K562 (cell line): ENCODE results near the gene HEPHL1. TPM values are rescaled to one million over a fixed set of nuclear protein-coding genes. Genes with fewer than 3 reads are reported as not detected.

Source experiments
- C11orf30 ChIP-seq: fragments of 450-650 bp; IDR thresholded peaks from 2 replicates; pipeline ENCODE4 v1.6.1; 2016; ENCODE audit warnings: low read depth, mild to moderate bottlenecking
- CBFA2T2 ChIP-seq: fragments of 450-650 bp; conservative IDR thresholded peaks from 2 replicates; pipeline ENCODE4 v1.6.1; 2017; ENCODE audit warnings: mild to moderate bottlenecking
- NONO ChIP-seq, 2 experiments: fragments of 200-400 bp in 1 of 2; fragments of 450-650 bp in 1 of 2; formaldehyde crosslinking in 1 of 2; IDR thresholded peaks; 2 replicates each; pipeline ENCODE4 v1.6.1; 2017; ENCODE audit warnings: low read depth in 2 of 2, mild to moderate bottlenecking in 2 of 2, moderate library complexity in 2 of 2, low read length in 1 of 2
- PHF8 ChIP-seq: fragments of 200-600 bp; sonication (generic); IDR thresholded peaks from 2 replicates; pipeline ENCODE4 v1.6.1; 2012; ENCODE audit warnings: mixed run types, mild to moderate bottlenecking, inconsistent platforms, low read length, moderate library complexity, borderline replicate concordance
- ZBTB33 ChIP-seq: sonication (generic); formaldehyde crosslinking; IDR thresholded peaks from 2 replicates; pipeline ENCODE4 v1.8.1; 2023; ENCODE audit warnings: mild to moderate bottlenecking, missing genetic modification reagents
- polyA plus RNA-seq, 8 experiments: library from polyadenylated mRNA; depleted of rRNA in 4 of 8; stranded (reverse) in 5 of 8; unstranded in 3 of 8; fragments of >200 nt; fragmentation: Nextera tagmentation in 2 of 8; fragmentation: Illumina TruSeq in 1 of 8; extraction: Ambion mirVana in 2 of 8; extraction: Trizol in 1 of 8; gene quantifications; 2 replicates each; pipeline versions ENCODE4 v1.2.1 to v1.2.3, GENCODE V29; 2011 to 2014; ENCODE audit warnings: inconsistent platforms in 1 of 8, missing spikeins in 1 of 8
- total RNA-seq, 7 experiments: library from RNA; depleted of rRNA in 6 of 7; stranded (reverse); fragments of >200 nt in 6 of 7; fragmentation: Illumina TruSeq in 2 of 7; extraction: Trizol in 2 of 7; gene quantifications; 2 replicates each; pipeline versions ENCODE4 v1.2.1 to v1.2.3, GENCODE V29; 2011 to 2021; ENCODE audit warnings: low replicate concordance in 1 of 7
- TF ChIP-seq, protein P1 (sequence below): fragments of 450-650 bp; formaldehyde crosslinking; IDR thresholded peaks from 2 replicates; pipeline ENCODE4 v1.4.0; 2020; ENCODE audit warnings: mild to moderate bottlenecking, moderate library complexity
- TF ChIP-seq, protein P2 (sequence below): sonication (generic); formaldehyde crosslinking; IDR thresholded peaks from 2 replicates; pipeline ENCODE4 v1.8.0; 2023; ENCODE audit warnings: mild to moderate bottlenecking, missing genetic modification reagents
- TF ChIP-seq, protein P3 (sequence below): sonication (generic); formaldehyde crosslinking; IDR thresholded peaks from 2 replicates; pipeline ENCODE4 v1.8.0; 2022; ENCODE audit warnings: mild to moderate bottlenecking, missing genetic modification reagents

Gene HEPHL1
- total and polyA plus RNA-seq, 9 of the 15 experiments (the other 6 are each of a cell fraction or from before 2014, with no cell fraction given), result 0.01 TPM; not detected in 8

DNA sequence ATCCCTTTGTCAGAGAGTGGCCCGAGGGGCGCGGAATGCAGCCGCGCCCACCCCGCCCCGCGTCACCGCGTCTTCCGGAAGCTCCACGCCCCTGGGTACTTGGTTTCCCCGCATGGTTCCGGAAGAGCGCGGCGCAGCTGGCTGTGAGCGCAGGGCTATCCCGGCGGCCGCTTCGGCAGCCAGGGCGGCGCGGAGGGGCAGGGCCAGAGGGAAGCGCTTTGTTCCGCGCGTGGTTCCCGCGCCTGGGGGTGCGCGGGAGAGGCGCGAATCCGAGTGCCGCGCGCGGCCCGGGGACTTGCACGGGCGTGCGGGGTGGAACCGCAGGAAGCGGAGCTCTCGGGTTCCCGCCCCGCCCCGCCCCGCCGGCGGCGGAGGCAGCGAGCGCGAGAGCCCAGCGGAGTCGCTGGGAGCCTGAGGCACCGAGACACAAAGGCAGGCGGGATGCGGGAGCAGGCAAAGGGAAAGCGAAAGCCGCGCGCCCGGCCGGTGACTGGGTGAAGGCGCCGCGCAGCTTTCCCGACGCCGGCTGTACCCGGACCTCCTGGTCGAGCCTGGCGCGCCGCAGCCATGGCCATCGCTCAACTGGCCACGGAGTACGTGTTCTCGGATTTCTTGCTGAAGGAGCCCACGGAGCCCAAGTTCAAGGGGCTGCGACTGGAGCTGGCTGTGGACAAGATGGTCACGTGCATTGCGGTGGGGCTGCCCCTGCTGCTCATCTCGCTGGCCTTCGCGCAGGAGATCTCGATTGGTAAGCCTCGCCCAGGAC is 107.8 kb downstream of the HEPHL1 start, which contains the start of gene PANX1 (continued):
- TF ChIP-seq, protein P1, sequence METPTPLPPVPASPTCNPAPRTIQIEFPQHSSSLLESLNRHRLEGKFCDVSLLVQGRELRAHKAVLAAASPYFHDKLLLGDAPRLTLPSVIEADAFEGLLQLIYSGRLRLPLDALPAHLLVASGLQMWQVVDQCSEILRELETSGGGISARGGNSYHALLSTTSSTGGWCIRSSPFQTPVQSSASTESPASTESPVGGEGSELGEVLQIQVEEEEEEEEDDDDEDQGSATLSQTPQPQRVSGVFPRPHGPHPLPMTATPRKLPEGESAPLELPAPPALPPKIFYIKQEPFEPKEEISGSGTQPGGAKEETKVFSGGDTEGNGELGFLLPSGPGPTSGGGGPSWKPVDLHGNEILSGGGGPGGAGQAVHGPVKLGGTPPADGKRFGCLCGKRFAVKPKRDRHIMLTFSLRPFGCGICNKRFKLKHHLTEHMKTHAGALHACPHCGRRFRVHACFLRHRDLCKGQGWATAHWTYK (CRISPR knock-in tag), result 0 out of 2 replicates have a peak, but pooled peaks have one; percentile 14
- TF ChIP-seq CBFA2T2 (0 out of 2 replicates have a peak, but pooled peaks have one; percentile 4), PHF8 (peak; percentile 88; the same call in 1 of the 2 replicates), NONO (IDR thresholded peaks at IDR 0.05; ENCODE audit: low read depth in 2 of 2, low read length in 1 of 2) (peak in 1 of 2 experiments; percentile 83; a peak in 2 of 4 replicates), ZBTB33 (CRISPR knock-in tag) (0 out of 2 replicates have a peak, but pooled peaks have one; percentile 15), C11orf30 (no peak)
- TF ChIP-seq, protein P2, sequence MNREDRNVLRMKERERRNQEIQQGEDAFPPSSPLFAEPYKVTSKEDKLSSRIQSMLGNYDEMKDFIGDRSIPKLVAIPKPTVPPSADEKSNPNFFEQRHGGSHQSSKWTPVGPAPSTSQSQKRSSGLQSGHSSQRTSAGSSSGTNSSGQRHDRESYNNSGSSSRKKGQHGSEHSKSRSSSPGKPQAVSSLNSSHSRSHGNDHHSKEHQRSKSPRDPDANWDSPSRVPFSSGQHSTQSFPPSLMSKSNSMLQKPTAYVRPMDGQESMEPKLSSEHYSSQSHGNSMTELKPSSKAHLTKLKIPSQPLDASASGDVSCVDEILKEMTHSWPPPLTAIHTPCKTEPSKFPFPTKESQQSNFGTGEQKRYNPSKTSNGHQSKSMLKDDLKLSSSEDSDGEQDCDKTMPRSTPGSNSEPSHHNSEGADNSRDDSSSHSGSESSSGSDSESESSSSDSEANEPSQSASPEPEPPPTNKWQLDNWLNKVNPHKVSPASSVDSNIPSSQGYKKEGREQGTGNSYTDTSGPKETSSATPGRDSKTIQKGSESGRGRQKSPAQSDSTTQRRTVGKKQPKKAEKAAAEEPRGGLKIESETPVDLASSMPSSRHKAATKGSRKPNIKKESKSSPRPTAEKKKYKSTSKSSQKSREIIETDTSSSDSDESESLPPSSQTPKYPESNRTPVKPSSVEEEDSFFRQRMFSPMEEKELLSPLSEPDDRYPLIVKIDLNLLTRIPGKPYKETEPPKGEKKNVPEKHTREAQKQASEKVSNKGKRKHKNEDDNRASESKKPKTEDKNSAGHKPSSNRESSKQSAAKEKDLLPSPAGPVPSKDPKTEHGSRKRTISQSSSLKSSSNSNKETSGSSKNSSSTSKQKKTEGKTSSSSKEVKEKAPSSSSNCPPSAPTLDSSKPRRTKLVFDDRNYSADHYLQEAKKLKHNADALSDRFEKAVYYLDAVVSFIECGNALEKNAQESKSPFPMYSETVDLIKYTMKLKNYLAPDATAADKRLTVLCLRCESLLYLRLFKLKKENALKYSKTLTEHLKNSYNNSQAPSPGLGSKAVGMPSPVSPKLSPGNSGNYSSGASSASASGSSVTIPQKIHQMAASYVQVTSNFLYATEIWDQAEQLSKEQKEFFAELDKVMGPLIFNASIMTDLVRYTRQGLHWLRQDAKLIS, result 0 out of 2 replicates have a peak, but pooled peaks have one; percentile 58
- TF ChIP-seq, protein P3, sequence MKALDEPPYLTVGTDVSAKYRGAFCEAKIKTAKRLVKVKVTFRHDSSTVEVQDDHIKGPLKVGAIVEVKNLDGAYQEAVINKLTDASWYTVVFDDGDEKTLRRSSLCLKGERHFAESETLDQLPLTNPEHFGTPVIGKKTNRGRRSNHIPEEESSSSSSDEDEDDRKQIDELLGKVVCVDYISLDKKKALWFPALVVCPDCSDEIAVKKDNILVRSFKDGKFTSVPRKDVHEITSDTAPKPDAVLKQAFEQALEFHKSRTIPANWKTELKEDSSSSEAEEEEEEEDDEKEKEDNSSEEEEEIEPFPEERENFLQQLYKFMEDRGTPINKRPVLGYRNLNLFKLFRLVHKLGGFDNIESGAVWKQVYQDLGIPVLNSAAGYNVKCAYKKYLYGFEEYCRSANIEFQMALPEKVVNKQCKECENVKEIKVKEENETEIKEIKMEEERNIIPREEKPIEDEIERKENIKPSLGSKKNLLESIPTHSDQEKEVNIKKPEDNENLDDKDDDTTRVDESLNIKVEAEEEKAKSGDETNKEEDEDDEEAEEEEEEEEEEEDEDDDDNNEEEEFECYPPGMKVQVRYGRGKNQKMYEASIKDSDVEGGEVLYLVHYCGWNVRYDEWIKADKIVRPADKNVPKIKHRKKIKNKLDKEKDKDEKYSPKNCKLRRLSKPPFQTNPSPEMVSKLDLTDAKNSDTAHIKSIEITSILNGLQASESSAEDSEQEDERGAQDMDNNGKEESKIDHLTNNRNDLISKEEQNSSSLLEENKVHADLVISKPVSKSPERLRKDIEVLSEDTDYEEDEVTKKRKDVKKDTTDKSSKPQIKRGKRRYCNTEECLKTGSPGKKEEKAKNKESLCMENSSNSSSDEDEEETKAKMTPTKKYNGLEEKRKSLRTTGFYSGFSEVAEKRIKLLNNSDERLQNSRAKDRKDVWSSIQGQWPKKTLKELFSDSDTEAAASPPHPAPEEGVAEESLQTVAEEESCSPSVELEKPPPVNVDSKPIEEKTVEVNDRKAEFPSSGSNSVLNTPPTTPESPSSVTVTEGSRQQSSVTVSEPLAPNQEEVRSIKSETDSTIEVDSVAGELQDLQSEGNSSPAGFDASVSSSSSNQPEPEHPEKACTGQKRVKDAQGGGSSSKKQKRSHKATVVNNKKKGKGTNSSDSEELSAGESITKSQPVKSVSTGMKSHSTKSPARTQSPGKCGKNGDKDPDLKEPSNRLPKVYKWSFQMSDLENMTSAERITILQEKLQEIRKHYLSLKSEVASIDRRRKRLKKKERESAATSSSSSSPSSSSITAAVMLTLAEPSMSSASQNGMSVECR (CRISPR knock-in tag), result 0 out of 2 replicates have a peak, but pooled peaks have one; percentile 15
